B cell (primary cell): ENCODE data around the gene BSG. TPM values are rescaled to one million over a fixed set of nuclear protein-coding genes. Genes with fewer than 3 reads are reported as not detected.

Experiments
- ATAC-seq: fragments of 200-7000 bp; cut with Tn5 transposase; one replicate; pipeline ENCODE4 v1.10.0; 2021; ENCODE audit warnings: low read depth, mild to moderate bottlenecking, moderate number of reproducible peaks, moderate library complexity
- CTCF ChIA-PET: fragments of 350-600 bp; sonication (Branson Sonifier 250); formaldehyde crosslinking; loops from one replicate; lab custom pipeline; 2021; ENCODE audit warnings: antibody characterized with exemption, inconsistent platforms; lab: Charles Lee
- POLR2A ChIA-PET: fragments of 350-600 bp; sonication (Branson Sonifier 250); formaldehyde crosslinking; loops from one replicate; lab custom pipeline; 2021; ENCODE audit warnings: antibody characterized with exemption; lab: Charles Lee
- DNase-seq: peaks from one replicate; pipeline ENCODE4 v3.0.0; 2013
- H2AFZ ChIP-seq: 2 replicates; pipeline ENCODE4 v1.6.1; 2012; ENCODE audit warnings: mild to moderate bottlenecking, low read depth, low read length; ENCODE audit not compliant: insufficient read depth, poor library complexity, severe bottlenecking
- H3K27ac ChIP-seq, 2 donors: 1 replicate in 1 of 2; 2 replicates in 1 of 2; pipeline ENCODE4 v1.5.1; 2012 to 2013; ENCODE audit warnings: low read length in 2 of 2, mild to moderate bottlenecking in 2 of 2, moderate library complexity in 1 of 2
- H3K27me3 ChIP-seq, 4 experiments: fragments of 200-600 bp in 1 of 4; sonication (generic) in 1 of 4; replicated peaks in 1 of 4; 1 replicate in 2 of 4; 2 replicates in 2 of 4; pipeline versions ENCODE4 v1.6.1 to v1.7.0; 2013 to 2016; ENCODE audit warnings: low read length in 3 of 4, mild to moderate bottlenecking in 2 of 4, mixed read lengths in 1 of 4, moderate library complexity in 1 of 4; ENCODE audit not compliant: insufficient read depth in 4 of 4, control insufficient read depth in 3 of 4; ENCODE audit errors: control extremely low read depth in 1 of 4
- H3K36me3 ChIP-seq, 2 experiments: replicated peaks in 1 of 2; 1 replicate in 1 of 2; 2 replicates in 1 of 2; pipeline versions ENCODE4 v1.6.1 to v1.7.1; 2013; ENCODE audit warnings: low read length in 1 of 2; ENCODE audit not compliant: insufficient read depth in 2 of 2, control insufficient read depth in 1 of 2; ENCODE audit errors: control extremely low read depth in 1 of 2, extremely low read depth in 1 of 2
- H3K4me1 ChIP-seq, 2 donors: fragments of 200-600 bp in 1 of 2; sonication (generic) in 1 of 2; 1 replicate in 1 of 2; 2 replicates in 1 of 2; pipeline versions ENCODE4 v1.5.1 to v1.6.1; 2013 to 2017; ENCODE audit warnings: low read length in 2 of 2; ENCODE audit not compliant: control insufficient read depth in 2 of 2, insufficient read depth in 2 of 2
- H3K4me2 ChIP-seq: replicated peaks from 2 replicates; pipeline ENCODE3; 2012; ENCODE audit warnings: mild to moderate bottlenecking, low read depth, low read length; ENCODE audit not compliant: poor library complexity, severe bottlenecking
- H3K4me3 ChIP-seq, 5 experiments: fragments of 200-600 bp in 1 of 5; sonication (generic) in 1 of 5; 1 replicate in 3 of 5; 2 replicates in 2 of 5; pipeline versions ENCODE4 v1.5.1 to v1.7.0; 2011 to 2016; ENCODE audit warnings: low read length in 4 of 5, mild to moderate bottlenecking in 4 of 5, low read depth in 2 of 5, control low read depth in 1 of 5, moderate library complexity in 1 of 5; ENCODE audit not compliant: insufficient read depth in 1 of 5; ENCODE audit errors: control extremely low read depth in 1 of 5, extremely low read depth in 1 of 5
- H3K79me2 ChIP-seq: fragments of 200-600 bp; sonication (generic); one replicate; pipeline ENCODE4 v1.6.0; 2016; ENCODE audit warnings: low read length; ENCODE audit not compliant: control insufficient read depth, insufficient read depth
- H3K9ac ChIP-seq: fragments of 200-600 bp; sonication (generic); 2 replicates; pipeline ENCODE4 v1.6.1; 2017; ENCODE audit warnings: mild to moderate bottlenecking, low read length, moderate library complexity
- H3K9me3 ChIP-seq, 3 donors: one replicate each; pipeline versions ENCODE4 v1.6.1 to v1.7.1; 2013; ENCODE audit warnings: low read length in 2 of 3; ENCODE audit not compliant: control insufficient read depth in 2 of 3, insufficient read depth in 1 of 3; ENCODE audit errors: control extremely low read depth in 1 of 3
- H4K20me1 ChIP-seq: 2 replicates; pipeline ENCODE4 v1.6.0; 2012; ENCODE audit warnings: mild to moderate bottlenecking, low read length; ENCODE audit not compliant: insufficient read depth, control insufficient read depth, poor library complexity, severe bottlenecking
- H3K27ac Mint-ChIP-seq: one replicate; pipeline ENCODE4 v1.8.0; 2021; ENCODE audit warnings: mixed read lengths
- H3K27me3 Mint-ChIP-seq: one replicate; pipeline ENCODE4 v1.8.0; 2021; ENCODE audit warnings: mixed read lengths
- H3K4me1 Mint-ChIP-seq: one replicate; pipeline ENCODE4 v1.8.0; 2021; ENCODE audit warnings: mixed read lengths
- H3K4me3 Mint-ChIP-seq: one replicate; pipeline ENCODE4 v1.8.0; 2021; ENCODE audit warnings: mixed read lengths
- H3K9me3 Mint-ChIP-seq: one replicate; pipeline ENCODE4 v1.8.0; 2022; ENCODE audit warnings: mixed read lengths; ENCODE audit not compliant: insufficient read depth
- EZH2 ChIP-seq: IDR thresholded peaks from 2 replicates; pipeline ENCODE4 v1.6.1; 2012; ENCODE audit warnings: borderline replicate concordance, low read depth, mild to moderate bottlenecking, moderate library complexity, low read length; ENCODE audit not compliant: insufficient read depth, poor library complexity, severe bottlenecking
- WGBS: methylation state at CpG from one replicate; pipeline ENCODE4 v1.1.5; 2013; ENCODE audit warnings: missing lambda C conversion rate; ENCODE audit not compliant: insufficient coverage; 5-methylcytosine and 5-hydroxymethylcytosine counted together
- intact Hi-C: fragments of 100-400 bp; cut with micrococcal nuclease; formaldehyde crosslinking; loops from one replicate; pipeline ENCODE4 v1.10.0; 2022
- polyA plus RNA-seq: library from polyadenylated mRNA; depleted of rRNA; stranded (reverse); fragments of >200 nt; gene quantifications from 2 replicates; pipeline ENCODE4 v1.2.3, GENCODE V29; 2012
- total RNA-seq, 2 donors: library from RNA; stranded (reverse); fragments of 120-200 nt in 1 of 2; gene quantifications; 1 replicate in 1 of 2; 2 replicates in 1 of 2; pipeline versions ENCODE4 v1.2.3 to v1.2.4, GENCODE V29; 2013 to 2022
- TF ChIP-seq, protein P1 (sequence below): fragments of 200-600 bp; IDR thresholded peaks from one replicate; pipeline ENCODE4 v1.8.0; 2022; ENCODE audit warnings: antibody characterized with exemption, mild to moderate bottlenecking

The BSG gene
- total and polyA plus RNA-seq, 2 donors (not counting 1 experiment from before 2014, with no cell fraction given): 82.1 to 131 TPM

DNA sequence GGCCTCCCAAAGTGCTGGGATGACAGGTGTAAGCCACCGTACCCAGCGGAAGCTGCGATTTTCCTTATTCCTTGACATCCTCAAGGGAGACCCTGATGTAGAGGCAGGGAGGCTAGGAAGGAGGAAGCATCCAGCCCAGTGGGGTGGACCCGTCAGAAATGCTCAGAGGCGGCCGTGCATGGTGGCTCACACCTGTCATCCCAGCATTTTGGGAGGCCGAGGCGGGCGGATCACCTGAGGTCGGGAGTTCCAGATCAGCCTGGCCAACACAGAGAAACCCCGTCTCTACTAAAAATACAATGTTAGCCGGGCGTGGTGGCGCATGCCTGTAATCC, 17.0 kb upstream of the BSG start:
- H2AFZ ChIP-seq: no peak overlapping the region
- 92% methylated on average over 9 of the region's 14 CpGs for WGBS
- Mint-ChIP-seq H3K27me3 (no peaks in the 10 kb centered on the region), H3K4me3 (no peak overlapping the region), H3K9me3 (no peaks in the 10 kb centered on the region), H3K4me1 (no peaks in the 10 kb centered on the region), H3K27ac (no peak overlapping the region)
- no peaks in the 10 kb centered on the region for H3K79me2 ChIP-seq
- H4K20me1 ChIP-seq: no peaks in the 10 kb centered on the region
- no peak overlapping the region for H3K4me3 ChIP-seq
- no peaks in the 10 kb centered on the region for H3K27me3 ChIP-seq
- intact Hi-C loops: no loop called here
- H3K9me3 ChIP-seq: no peaks in the 10 kb centered on the region
- no peaks in the 10 kb centered on the region for H3K4me1 ChIP-seq
- DNase-seq (no peak), ATAC-seq (no peak)
- no peaks in the 10 kb centered on the region for H3K36me3 ChIP-seq
- H3K4me2 ChIP-seq: no peak overlapping the region
- CTCF ChIA-PET: interaction anchor here (1.4 kb wide), 1 partner anchor 179 kb away, joined by 4 read pairs; no protein-coding TSS in a partner anchor
- TF ChIP-seq, protein P1, sequence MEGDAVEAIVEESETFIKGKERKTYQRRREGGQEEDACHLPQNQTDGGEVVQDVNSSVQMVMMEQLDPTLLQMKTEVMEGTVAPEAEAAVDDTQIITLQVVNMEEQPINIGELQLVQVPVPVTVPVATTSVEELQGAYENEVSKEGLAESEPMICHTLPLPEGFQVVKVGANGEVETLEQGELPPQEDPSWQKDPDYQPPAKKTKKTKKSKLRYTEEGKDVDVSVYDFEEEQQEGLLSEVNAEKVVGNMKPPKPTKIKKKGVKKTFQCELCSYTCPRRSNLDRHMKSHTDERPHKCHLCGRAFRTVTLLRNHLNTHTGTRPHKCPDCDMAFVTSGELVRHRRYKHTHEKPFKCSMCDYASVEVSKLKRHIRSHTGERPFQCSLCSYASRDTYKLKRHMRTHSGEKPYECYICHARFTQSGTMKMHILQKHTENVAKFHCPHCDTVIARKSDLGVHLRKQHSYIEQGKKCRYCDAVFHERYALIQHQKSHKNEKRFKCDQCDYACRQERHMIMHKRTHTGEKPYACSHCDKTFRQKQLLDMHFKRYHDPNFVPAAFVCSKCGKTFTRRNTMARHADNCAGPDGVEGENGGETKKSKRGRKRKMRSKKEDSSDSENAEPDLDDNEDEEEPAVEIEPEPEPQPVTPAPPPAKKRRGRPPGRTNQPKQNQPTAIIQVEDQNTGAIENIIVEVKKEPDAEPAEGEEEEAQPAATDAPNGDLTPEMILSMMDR: no peak
- TF ChIP-seq EZH2: no peak
- no peak overlapping the region for H3K9ac ChIP-seq
- POLR2A ChIA-PET: no interaction called here
- no peak overlapping the region for H3K27ac ChIP-seq

DNA sequence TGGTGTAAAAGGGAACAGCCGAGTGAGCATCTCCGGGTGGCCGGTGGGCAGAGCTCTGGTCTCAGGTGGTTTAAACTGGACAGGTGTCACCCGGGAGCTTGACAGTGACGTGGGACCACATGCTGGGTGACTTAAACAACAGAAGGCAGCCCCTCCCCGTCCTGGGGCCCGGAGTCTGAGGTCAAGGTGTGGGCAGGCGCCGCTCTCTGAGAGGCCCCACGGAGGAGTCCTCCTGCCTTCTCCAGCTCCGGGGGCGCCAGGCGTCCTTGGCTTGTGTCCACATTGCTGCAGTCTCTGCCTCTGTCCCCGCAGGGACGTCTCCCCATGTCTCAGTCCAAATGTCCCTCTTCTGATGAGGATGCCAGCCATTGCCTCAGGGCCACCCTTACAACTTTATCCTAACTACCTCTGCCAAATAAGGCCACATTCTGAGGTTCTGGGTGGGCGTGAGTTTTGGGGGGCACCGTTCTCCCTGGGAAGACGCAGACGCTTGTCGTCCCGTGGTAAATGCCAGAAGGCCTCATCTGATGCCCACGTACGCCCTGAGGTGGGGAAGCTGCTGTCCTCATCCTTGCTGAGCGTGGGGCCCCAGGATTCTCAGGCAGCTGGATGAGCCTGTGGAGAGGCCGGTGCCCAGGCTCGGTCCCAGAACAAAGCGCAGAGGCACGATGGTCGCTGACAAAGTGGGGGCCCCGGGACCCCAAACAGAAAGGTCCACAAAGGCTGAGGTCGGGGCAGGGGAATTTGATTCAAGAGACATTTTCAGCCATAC, 15.6 kb upstream of the BSG start:
- H2AFZ ChIP-seq: no peak overlapping the region
- no peak overlapping the region for H3K27ac ChIP-seq
- intact Hi-C loops: no loop called here
- Mint-ChIP-seq H3K4me1 (no peaks in the 10 kb centered on the region), H3K9me3 (no peaks in the 10 kb centered on the region), H3K4me3 (no peak overlapping the region), H3K27ac (no peak overlapping the region), H3K27me3 (no peaks in the 10 kb centered on the region)
- H3K9ac ChIP-seq: no peak overlapping the region
- POLR2A ChIA-PET: no interaction called here
- no peaks in the 10 kb centered on the region for H3K4me1 ChIP-seq
- TF ChIP-seq, protein P1: no peak
- no peak for TF ChIP-seq EZH2
- H3K4me3 ChIP-seq: no peak overlapping the region
- WGBS: 88% methylated on average over 31 of the region's 31 CpGs
- ATAC-seq (no peak), DNase-seq (no peak)
- H3K79me2 ChIP-seq: no peaks in the 10 kb centered on the region
- no peaks in the 10 kb centered on the region for H3K36me3 ChIP-seq
- no peaks in the 10 kb centered on the region for H3K9me3 ChIP-seq
- no peak overlapping the region for H3K4me2 ChIP-seq
- CTCF ChIA-PET: no interaction called here
- H3K27me3 ChIP-seq: no peaks in the 10 kb centered on the region
- no peaks in the 10 kb centered on the region for H4K20me1 ChIP-seq
